Calu3 (cell line): ENCODE results near the gene BCL2L1. TPM values are rescaled to one million over a fixed set of nuclear protein-coding genes. Genes with fewer than 3 reads are reported as not detected.

ENCODE experiments used
- BruUV-seq: library from RNA; stranded (reverse); fragments of 400-500 nt; replicated peaks from 2 replicates; lab custom pipeline; 2021; lab: Mats Ljungman, UMichigan
- CTCF ChIA-PET: fragments of 300-600 bp; sonication (Branson Sonifier 250); formaldehyde crosslinking; loops from one replicate; lab custom pipeline; 2022; ENCODE audit warnings: antibody characterized with exemption; lab: Charles Lee
- DNase-seq: peaks from one replicate; pipeline ENCODE4 v3.0.0; 2022
- H3K27ac Mint-ChIP-seq: one replicate; pipeline ENCODE4 v1.8.0; 2022; ENCODE audit warnings: mixed read lengths; ENCODE audit not compliant: unreplicated experiment
- H3K27me3 Mint-ChIP-seq: one replicate; pipeline ENCODE4 v1.8.0; 2022; ENCODE audit warnings: mixed read lengths; ENCODE audit not compliant: unreplicated experiment
- H3K36me3 Mint-ChIP-seq: one replicate; pipeline ENCODE4 v1.8.0; 2022; ENCODE audit warnings: mild to moderate bottlenecking, moderate library complexity, mixed read lengths; ENCODE audit not compliant: insufficient read depth, unreplicated experiment
- H3K4me1 Mint-ChIP-seq: one replicate; pipeline ENCODE4 v1.8.0; 2022; ENCODE audit warnings: mild to moderate bottlenecking, low read depth, mixed read lengths; ENCODE audit not compliant: unreplicated experiment
- H3K4me3 Mint-ChIP-seq: one replicate; pipeline ENCODE4 v1.8.0; 2022; ENCODE audit warnings: mild to moderate bottlenecking, low read depth, moderate library complexity, mixed read lengths; ENCODE audit not compliant: unreplicated experiment
- H3K9me3 Mint-ChIP-seq: one replicate; pipeline ENCODE4 v1.8.0; 2022; ENCODE audit warnings: low read depth, mixed read lengths; ENCODE audit not compliant: unreplicated experiment
- CTCF ChIP-seq: fragments of 200-600 bp; IDR thresholded peaks from one replicate; pipeline ENCODE4 v1.8.0; 2022; ENCODE audit warnings: antibody characterized with exemption; ENCODE audit not compliant: unreplicated experiment
- intact Hi-C: fragments of 100-400 bp; cut with micrococcal nuclease; formaldehyde crosslinking; loops from one replicate; pipeline ENCODE4 v1.10.0; 2022; ENCODE audit not compliant: unreplicated experiment
- total RNA-seq: library from RNA; stranded (reverse); gene quantifications from 2 replicates; pipeline ENCODE4 v1.2.3, GENCODE V29; 2022

Gene BCL2L1
- total RNA-seq, 1 experiment from 2014 or later, result 290 TPM

GRCh38 chr20:31706607-31707257 is 15.9 kb downstream of the BCL2L1 start:
- intact Hi-C loops, result no loop called here
- peaks cover 100% of the 10 kb centered on the region for H3K36me3 Mint-ChIP-seq
- CTCF ChIA-PET, result interaction anchor here (3.9 kb wide), 1 partner anchor 13 kb away, joined by 84 read pairs; the partner anchor contains the start of gene BCL2L1
- no peaks in the 10 kb centered on the region for H3K9me3 Mint-ChIP-seq
- no peaks in the 10 kb centered on the region for H3K27me3 Mint-ChIP-seq
- H3K4me3 Mint-ChIP-seq, result peak overlapping the region; percentile 36
- no peak for DNase-seq
- TF ChIP-seq CTCF, result no peak
- no TSS peak for BruUV-seq
- peak overlapping the region; percentile 91 for H3K27ac Mint-ChIP-seq
- peaks cover 85% of the 10 kb centered on the region for H3K4me1 Mint-ChIP-seq

GRCh38 chr20:31705598-31706597 is 16.8 kb downstream of the BCL2L1 start:
- DNase-seq, result no peak
- peak overlapping the region; percentile 91 for H3K27ac Mint-ChIP-seq
- no TSS peak for BruUV-seq
- intact Hi-C loops, result loop anchor here (2.0 kb wide), 1 partner anchor 13 kb away; no protein-coding TSS in a partner anchor
- no peak for TF ChIP-seq CTCF
- H3K36me3 Mint-ChIP-seq, result peaks cover 100% of the 10 kb centered on the region
- H3K4me1 Mint-ChIP-seq, result peaks cover 85% of the 10 kb centered on the region
- no peaks in the 10 kb centered on the region for H3K27me3 Mint-ChIP-seq
- no peaks in the 10 kb centered on the region for H3K9me3 Mint-ChIP-seq
- peak overlapping the region; percentile 36 for H3K4me3 Mint-ChIP-seq
- CTCF ChIA-PET, result interaction anchor here (0.6 to 3.9 kb wide), 8 partner anchors 8 to 145 kb away, joined by 3 to 84 read pairs (median 6); partner anchors contain the start of gene BCL2L1

- H3K27ac Mint-ChIP-seq, result peak overlapping the region; percentile 91
- CTCF ChIA-PET, result interaction anchor here (0.5 to 3.9 kb wide), 12 partner anchors 8 to 244 kb away, joined by 3 to 84 read pairs (median 6); partner anchors contain the start of gene BCL2L1
- TF ChIP-seq CTCF, result no peak
- no peak for DNase-seq
- H3K36me3 Mint-ChIP-seq, result peaks cover 100% of the 10 kb centered on the region
- H3K4me1 Mint-ChIP-seq, result peaks cover 85% of the 10 kb centered on the region
- no peaks in the 10 kb centered on the region for H3K27me3 Mint-ChIP-seq
- TSS peak; percentile 99 for BruUV-seq
- no peaks in the 10 kb centered on the region for H3K9me3 Mint-ChIP-seq
- peak overlapping the region; percentile 29 for H3K4me3 Mint-ChIP-seq
- intact Hi-C loops, result loop anchor here (2.0 kb wide), 1 partner anchor 14 kb away; no protein-coding TSS in a partner anchor
These were observed 17.5 kb downstream of the BCL2L1 start for GRCh38 chr20:31705191-31705590.
